ENCODE data around the gene MTFR2. TPM values are rescaled to one million over a fixed set of nuclear protein-coding genes. Genes with fewer than 3 reads are reported as not detected.

MTFR2 gene
- total RNA-seq (ENCODE audit: low replicate concordance): 0.23 and 1.1 TPM in 2 replicates

GRCh38 chr6:136249811-136250685 lies at the start of gene MTFR2:
MTFR2 (minus strand) TSS chr6:136250311; CDS start chr6:136249099, 1,212 bp downstream.

DNA sequence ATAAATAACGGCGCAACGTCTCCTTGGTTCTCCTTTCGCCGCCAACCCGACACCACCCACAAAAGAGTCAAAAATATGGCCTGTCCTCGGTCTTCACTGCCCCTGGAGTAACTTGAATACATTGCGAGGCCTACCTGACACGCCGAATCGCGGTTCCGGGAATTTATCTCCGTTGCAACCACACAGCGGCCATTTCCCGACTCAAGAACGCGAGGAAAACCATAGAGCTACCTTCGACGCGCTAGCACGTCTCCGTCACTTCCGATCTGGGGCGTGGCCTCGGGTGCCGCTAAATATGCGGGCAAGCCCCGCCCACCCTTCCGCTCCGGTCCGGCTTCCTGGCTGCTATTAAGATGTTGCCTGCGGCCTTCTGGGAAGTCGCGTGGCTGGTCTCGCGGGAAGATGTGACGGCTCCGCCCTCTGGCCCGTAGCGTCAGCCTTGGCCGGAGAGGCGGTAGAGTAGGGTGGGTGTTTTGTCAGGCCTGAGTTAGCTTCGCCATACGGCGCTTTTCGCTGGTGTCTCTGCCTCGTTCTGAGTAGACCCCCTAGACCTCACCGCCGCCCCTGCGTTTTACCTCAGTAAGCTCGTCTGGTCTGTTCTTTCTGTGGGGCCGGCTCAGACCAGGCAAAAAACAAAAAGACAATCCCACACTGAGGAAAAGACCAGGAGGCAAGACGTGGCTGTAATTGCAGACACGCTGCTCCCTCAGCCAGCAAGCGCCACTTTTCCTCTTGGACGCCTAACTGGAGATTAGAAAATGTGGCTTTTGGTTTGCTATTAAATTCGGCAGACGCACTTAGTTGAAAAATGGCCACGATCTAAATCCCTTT lies 39.7 kb upstream of the MTFR2 start, which contains the start of gene BCLAF1:
BCLAF1 (minus strand) TSS at position 268 of the 831 bp plus-strand sequence. CDS start 9,980 bp downstream, outside the sequence.

Other genes with a start within 250 kb of the MTFR2 start
- 57.0 and 84.7 TPM in 2 replicates for gene BCLAF1, start 39.5 kb upstream of the MTFR2 start, total RNA-seq (ENCODE audit: low replicate concordance)